Measurements from ENCODE around the gene ERICH2. TPM values are rescaled to one million over a fixed set of nuclear protein-coding genes. Genes with fewer than 3 reads are reported as not detected.

Gene ERICH2
- total and polyA plus RNA-seq, 2 donors (not counting 3 experiments of a cell fraction or from before 2014, with no cell fraction given), result not detected

- no peak overlapping the region for H3K4me2 ChIP-seq (ENCODE audit: insufficient read depth, low read length)
- H3K4me1 ChIP-seq (ENCODE audit: control insufficient read depth, extremely low read depth, insufficient read depth, low read length), result no peaks in the 10 kb centered on the region
- intact Hi-C loops (cut with micrococcal nuclease) (no loop called here), dilution Hi-C loops (cut with MboI; ENCODE audit: extremely low pct_ligation_motif_present, low sequenced_read_pairs) (no loop called here)
- CTCF ChIA-PET, result interaction anchor here (0.6 to 1.3 kb wide), 3 partner anchors 9 to 47 kb away, joined by 3 to 4 read pairs (median 3); no protein-coding TSS in a partner anchor
- POLR2A ChIA-PET, result no interaction called here
- no peak overlapping the region for H3K9ac ChIP-seq (replicated peaks; ENCODE audit: extremely low read depth, insufficient read depth, low read length)
- no peaks in the 10 kb centered on the region for H3K9me1 ChIP-seq (replicated peaks; ENCODE audit: control insufficient read depth, extremely low read depth, insufficient read depth, low read length)
- TF ChIP-seq MYC (IDR thresholded peaks at IDR 0.05; ENCODE audit: low read depth, low read length), result no peak
- TF ChIP-seq POLR2A (IDR thresholded peaks at IDR 0.05; ENCODE audit: low read depth, low read length), result no peak
- TF ChIP-seq JUN (IDR thresholded peaks at IDR 0.05; ENCODE audit: borderline replicate concordance, insufficient read depth, insufficient read length, low read depth), result no peak
- no peak for TF ChIP-seq GATA2 (IDR thresholded peaks at IDR 0.05; ENCODE audit: insufficient read depth, insufficient read length, low read depth, low read length)
- TF ChIP-seq EZH2 (IDR thresholded peaks at IDR 0.05; ENCODE audit: borderline replicate concordance, low read depth, low read length, severe bottlenecking), result no peak
- no peak for TF ChIP-seq POLR2AphosphoS5 (IDR thresholded peaks at IDR 0.05; ENCODE audit: insufficient read depth, low read depth, low read length)
- TF ChIP-seq CTCF (IDR thresholded peaks at IDR 0.05; ENCODE audit: extremely low read depth in 1 of 2, insufficient read depth in 1 of 2, low read depth in 1 of 2, low read length in 2 of 2), result no peak
- no peak for TF ChIP-seq MAX (IDR thresholded peaks at IDR 0.05; ENCODE audit: insufficient read depth, insufficient read length)
- TF ChIP-seq FOS (IDR thresholded peaks at IDR 0.05; ENCODE audit: borderline replicate concordance, insufficient read depth, low read length), result no peak
- H3K79me2 ChIP-seq (ENCODE audit: control insufficient read depth, insufficient read depth, low read length), result no peaks in the 10 kb centered on the region
- H3K27ac ChIP-seq (ENCODE audit: insufficient read depth, low read depth, low read length), result no peak overlapping the region
- no peak for FAIRE-seq
- H3K27me3 ChIP-seq (ENCODE audit: control insufficient read depth in 2 of 2, insufficient read depth in 2 of 2, low read length in 2 of 2), result peaks cover 0 to 11% of the 10 kb centered on the region in 2 experiments
- H3K9me3 ChIP-seq (replicated peaks; ENCODE audit: control insufficient read depth, insufficient read depth, low read length), result no peaks in the 10 kb centered on the region
- H4K20me1 ChIP-seq (replicated peaks; ENCODE audit: control insufficient read depth, extremely low read depth, insufficient read depth, low read length), result no peaks in the 10 kb centered on the region
- no peak overlapping the region for H2AFZ ChIP-seq (ENCODE audit: low read depth, low read length)
- no peaks in the 10 kb centered on the region for H3K36me3 ChIP-seq (ENCODE audit: control insufficient read depth in 2 of 2, extremely low read depth in 1 of 2, insufficient read depth in 2 of 2, low read length in 2 of 2)
- H3K4me3 ChIP-seq (replicated peaks in 1 of 3; ENCODE audit: insufficient read depth in 1 of 3, low read depth in 1 of 3, low read length in 3 of 3), result no peak overlapping the region
- DNase-seq (ENCODE audit: low read depth, low spot score), result no peak
- BruUV-seq (replicated peaks), result no TSS peak
These were observed 6.9 kb upstream of the ERICH2 start for GRCh38 chr2:170763232-170763631.
